Kidney (tissue), 14 donors: ENCODE measurements around the gene HPCAL1. TPM values are rescaled to one million over a fixed set of nuclear protein-coding genes. Genes with fewer than 3 reads are reported as not detected.

Source experiments
- DNase-seq, 5 donors: peaks; one replicate each; pipeline ENCODE4 v3.0.0-alpha.2; 2013 to 2020
- FAIRE-seq: peaks from 2 replicates; lab custom pipeline; 2012; peaks lifted over from hg19 to GRCh38; lab: Jason Lieb, UNC
- H3K27ac ChIP-seq, 2 donors: one replicate each; pipeline ENCODE4 v1.7.0; 2013; ENCODE audit warnings: low read depth in 2 of 2, low read length in 2 of 2, inconsistent platforms in 1 of 2
- H3K27me3 ChIP-seq: one replicate; pipeline ENCODE4 v1.7.1; 2013; ENCODE audit warnings: low read length, inconsistent platforms; ENCODE audit not compliant: control insufficient read depth, insufficient read depth
- H3K36me3 ChIP-seq, 3 donors: one replicate each; pipeline versions ENCODE4 v1.7.0 to v1.7.1; 2013; ENCODE audit warnings: low read length in 3 of 3, control low read depth in 1 of 3, inconsistent platforms in 1 of 3; ENCODE audit not compliant: insufficient read depth in 3 of 3, control insufficient read depth in 2 of 3
- H3K4me1 ChIP-seq, 3 donors: one replicate each; pipeline versions ENCODE4 v1.7.0 to v1.7.1; 2013; ENCODE audit warnings: low read length in 3 of 3, inconsistent platforms in 1 of 3, low read depth in 1 of 3; ENCODE audit not compliant: control insufficient read depth in 2 of 3, insufficient read depth in 2 of 3
- H3K4me3 ChIP-seq, 3 donors: one replicate each; pipeline versions ENCODE4 v1.7.0 to v1.8.1; 2013; ENCODE audit warnings: low read length in 3 of 3, control low read depth in 1 of 3, inconsistent platforms in 1 of 3
- H3K9ac ChIP-seq, 3 donors: one replicate each; pipeline versions ENCODE4 v1.7.0 to v1.7.1; 2013; ENCODE audit warnings: low read length in 3 of 3, control low read depth in 1 of 3, inconsistent platforms in 1 of 3
- H3K9me3 ChIP-seq, 3 donors: one replicate each; pipeline versions ENCODE4 v1.7.0 to v1.7.1; 2013; ENCODE audit warnings: low read length in 3 of 3, control low read depth in 1 of 3, inconsistent platforms in 1 of 3; ENCODE audit not compliant: control insufficient read depth in 2 of 3, insufficient read depth in 1 of 3
- CTCF ChIP-seq: IDR thresholded peaks from 3 replicates; pipeline ENCODE4 v1.5.1; 2012; ENCODE audit warnings: mild to moderate bottlenecking, moderate library complexity, borderline replicate concordance; ENCODE audit not compliant: insufficient read depth; ENCODE audit errors: extremely low read depth
- intact Hi-C: fragments of 100-400 bp; cut with DNase I; formaldehyde crosslinking; loops from one replicate; pipeline ENCODE4 v1.11.1; 2022
- polyA plus RNA-seq: library from polyadenylated mRNA; stranded (reverse); fragments of 350-450 nt; fragmentation: Illumina TruSeq; extraction: RNeasy Lipid Tissue Mini Kit (QIAGEN cat#74804); gene quantifications from one replicate; pipeline ENCODE4 v1.2.3, GENCODE V29; 2014; ENCODE audit warnings: low read depth, low replicate concordance; ENCODE audit not compliant: insufficient read depth
- total RNA-seq: library from RNA; stranded (reverse); fragmentation: NEBNext Ultra II Directional; extraction: Animal tissue kit (Norgen Biotek cat#: 25700); gene quantifications from one replicate; pipeline ENCODE4 v1.2.1, GENCODE V29; 2021
- donor health status: control.
- donor health status: control.
- donor health status: control.
- donor health status: control.
- donor health status: control.
- donor health status: DM: yes; HTN: yes; CAD: no.
- donor health status: Normal renal cell carcinoma (clear cell type).

Gene HPCAL1
- total and polyA plus RNA-seq, 2 donors from 2014 or later = 47.3 to 121 TPM

GRCh38 chr2:10335046-10335840 is 32.5 kb downstream of the HPCAL1 start:
- Histone ChIP-seq H3K36me3 (no peaks in the 10 kb centered on the region), H3K9me3 (peaks cover 0 to 6% (median 0%) of the 10 kb centered on the region in 3 donors), H3K9ac (no peak overlapping the region), H3K4me1 (peaks cover 0 to 21% (median 21%) of the 10 kb centered on the region in 3 donors), H3K4me3 (no peak overlapping the region), H3K27ac (no peak overlapping the region), H3K27me3 (no peaks in the 10 kb centered on the region)
- FAIRE-seq (no peak), DNase-seq (no peak)
- intact Hi-C loops = no loop called here
- no peak for TF ChIP-seq CTCF

- FAIRE-seq (no peak), DNase-seq (no peak)
- peaks cover 0 to 6% (median 0%) of the 10 kb centered on the region in 3 donors for H3K9me3 ChIP-seq
- H3K27ac ChIP-seq = no peak overlapping the region
- peaks cover 0 to 15% (median 14%) of the 10 kb centered on the region in 3 donors for H3K4me1 ChIP-seq
- no peaks in the 10 kb centered on the region for H3K36me3 ChIP-seq
- H3K27me3 ChIP-seq = no peaks in the 10 kb centered on the region
- no peak overlapping the region for H3K4me3 ChIP-seq
- no peak for TF ChIP-seq CTCF
- intact Hi-C loops = no loop called here
- no peak overlapping the region for H3K9ac ChIP-seq
Measured at GRCh38 chr2:10336283-10336682, 33.6 kb downstream of the HPCAL1 start.

- Histone ChIP-seq H3K27me3 (no peaks in the 10 kb centered on the region), H3K27ac (no peak overlapping the region), H3K36me3 (no peaks in the 10 kb centered on the region), H3K9ac (no peak overlapping the region), H3K4me1 (peaks cover 0 to 7% (median 3%) of the 10 kb centered on the region in 3 donors), H3K4me3 (no peak overlapping the region), H3K9me3 (peaks cover 0 to 6% (median 0%) of the 10 kb centered on the region in 3 donors)
- DNase-seq = no peak
- no peak for FAIRE-seq
- intact Hi-C loops = no loop called here
- TF ChIP-seq CTCF = no peak
Measured at GRCh38 chr2:10337449-10338269, 35.0 kb downstream of the HPCAL1 start.
